Retinal pigment epithelial cell (primary cell): ENCODE results near the gene MCTP1.

ENCODE experiments used
- DNase-seq: peaks from one replicate; pipeline ENCODE4 v3.0.0-alpha.2; 2010; ENCODE audit warnings: low read depth
- H3K4me3 ChIP-seq: 2 replicates; pipeline ENCODE4 v1.5.1; 2011; ENCODE audit warnings: mild to moderate bottlenecking, low read length, control low read depth, moderate library complexity
- CTCF ChIP-seq: conservative IDR thresholded peaks from 2 replicates; pipeline ENCODE4 v1.5.1; 2011; ENCODE audit warnings: low read depth, low read length, control low read depth, inconsistent platforms

The MCTP1 gene

DNA sequence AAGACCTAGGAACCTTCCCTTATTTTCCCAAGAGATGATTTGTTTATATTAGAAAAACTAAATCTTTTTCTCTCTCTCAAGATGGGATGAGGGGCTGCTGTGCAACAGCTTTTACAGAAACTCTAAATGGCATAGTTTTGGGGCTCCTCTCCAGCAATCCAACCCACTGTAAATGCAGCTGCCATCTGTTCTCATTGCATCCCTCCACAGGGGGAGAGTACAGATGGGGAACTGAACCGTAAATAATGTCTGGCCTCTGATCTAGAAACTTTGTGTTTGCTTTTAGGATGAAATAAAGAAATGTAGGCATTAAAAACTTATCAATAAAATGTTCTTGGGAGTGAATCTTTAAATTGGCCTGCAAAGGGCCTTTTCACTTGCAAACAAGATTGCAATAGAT lies 291.4 kb downstream of the MCTP1 start:
- no peak overlapping the region for H3K4me3 ChIP-seq
- no peak for TF ChIP-seq CTCF
- no peak for DNase-seq

GRCh38 chr5:94992325-94992724 lies 292.6 kb downstream of the MCTP1 start:
- no peak for TF ChIP-seq CTCF
- H3K4me3 ChIP-seq, result no peak overlapping the region
- no peak for DNase-seq

GRCh38 chr5:94983861-94984535 lies 300.9 kb downstream of the MCTP1 start:
- H3K4me3 ChIP-seq, result no peak overlapping the region
- no peak for TF ChIP-seq CTCF
- DNase-seq, result peak; percentile 57

GRCh38 chr5:94977437-94977836 lies 307.5 kb downstream of the MCTP1 start:
- DNase-seq, result no peak
- H3K4me3 ChIP-seq, result no peak overlapping the region
- no peak for TF ChIP-seq CTCF

GRCh38 chr5:94976853-94977252 lies 308.0 kb downstream of the MCTP1 start:
- no peak for TF ChIP-seq CTCF
- no peak for DNase-seq

GRCh38 chr5:94972268-94972667 lies 312.6 kb downstream of the MCTP1 start:
- TF ChIP-seq CTCF, result no peak
- H3K4me3 ChIP-seq, result no peak overlapping the region
- DNase-seq, result no peak

More at GRCh38 chr5:94976853-94977252, 308.0 kb downstream of the MCTP1 start:
- no peak overlapping the region for H3K4me3 ChIP-seq

- TF ChIP-seq CTCF, result peak; percentile 46
- no peak overlapping the region for H3K4me3 ChIP-seq
- DNase-seq, result peak; percentile 19
Measured at GRCh38 chr5:94969174-94969573, 315.7 kb downstream of the MCTP1 start.
